ENCODE results near the gene CNIH2.
"Not testable (repeated sequence)": the region's sequence is repeated elsewhere in the genome, so short reads cannot be mapped to it uniquely, and the experiment has no call there.

Gene CNIH2

GRCh38 chr11:66313321-66314185 lies 35.6 kb downstream of the CNIH2 start:
- in situ Hi-C loops (cut with HindIII; ENCODE audit: low sequenced_read_pairs), result no loop called here

GRCh38 chr11:66314186-66314501 lies 36.2 kb downstream of the CNIH2 start:
- in situ Hi-C loops (cut with HindIII; ENCODE audit: low sequenced_read_pairs), result no loop called here

GRCh38 chr11:66314561-66315497 lies 36.9 kb downstream of the CNIH2 start:
- in situ Hi-C loops (cut with HindIII; ENCODE audit: low sequenced_read_pairs), result no loop called here

- in situ Hi-C loops (cut with HindIII; ENCODE audit: low sequenced_read_pairs), result no loop called here
Measured at GRCh38 chr11:66315498-66315885, 37.5 kb downstream of the CNIH2 start.

- in situ Hi-C loops (cut with HindIII; ENCODE audit: low sequenced_read_pairs), result no loop called here
Measured at GRCh38 chr11:66315921-66316811, 38.2 kb downstream of the CNIH2 start.

- in situ Hi-C loops (cut with HindIII; ENCODE audit: low sequenced_read_pairs), result no loop called here
Measured at GRCh38 chr11:66316849-66317251, 38.9 kb downstream of the CNIH2 start, which contains the start of gene CD248. Gene CD248 (minus strand): TSS chr11:66317044. CDS start chr11:66317027, 17 bp downstream.

- in situ Hi-C loops (cut with HindIII; ENCODE audit: low sequenced_read_pairs), result no loop called here
Measured at GRCh38 chr11:66317322-66317722, 39.3 kb downstream of the CNIH2 start.

GRCh38 chr11:66317723-66318599 lies 40.0 kb downstream of the CNIH2 start:
- in situ Hi-C loops (cut with HindIII; ENCODE audit: low sequenced_read_pairs), result no loop called here

GRCh38 chr11:66318600-66318970 lies 40.6 kb downstream of the CNIH2 start:
- in situ Hi-C loops (cut with HindIII; ENCODE audit: low sequenced_read_pairs), result no loop called here

- in situ Hi-C loops (cut with HindIII; ENCODE audit: low sequenced_read_pairs), result not testable (repeated sequence)
Measured at GRCh38 chr11:66320289-66320688, 42.3 kb downstream of the CNIH2 start.

GRCh38 chr11:66320748-66321147 lies 42.8 kb downstream of the CNIH2 start:
- in situ Hi-C loops (cut with HindIII; ENCODE audit: low sequenced_read_pairs), result not testable (repeated sequence)

GRCh38 chr11:66321606-66322005 lies 43.6 kb downstream of the CNIH2 start:
- in situ Hi-C loops (cut with HindIII; ENCODE audit: low sequenced_read_pairs), result no loop called here

GRCh38 chr11:66322732-66323427 lies 44.9 kb downstream of the CNIH2 start:
- in situ Hi-C loops (cut with HindIII; ENCODE audit: low sequenced_read_pairs), result no loop called here

GRCh38 chr11:66323684-66324083 lies 45.7 kb downstream of the CNIH2 start:
- in situ Hi-C loops (cut with HindIII; ENCODE audit: low sequenced_read_pairs), result no loop called here

GRCh38 chr11:66324664-66325063 lies 46.7 kb downstream of the CNIH2 start:
- in situ Hi-C loops (cut with HindIII; ENCODE audit: low sequenced_read_pairs), result no loop called here

- in situ Hi-C loops (cut with HindIII; ENCODE audit: low sequenced_read_pairs), result no loop called here
Measured at GRCh38 chr11:66325263-66325671, 47.3 kb downstream of the CNIH2 start.

- in situ Hi-C loops (cut with HindIII; ENCODE audit: low sequenced_read_pairs), result no loop called here
Measured at GRCh38 chr11:66326261-66327111, 48.5 kb downstream of the CNIH2 start.
